Caki2 (cell line): ENCODE results near the gene EGFL6. TPM values are rescaled to one million over a fixed set of nuclear protein-coding genes. Genes with fewer than 3 reads are reported as not detected.
"Not testable (repeated sequence)": the region's sequence is repeated elsewhere in the genome, so short reads cannot be mapped to it uniquely, and the experiment has no call there.

ENCODE experiments used
- DNase-seq: peaks from one replicate; pipeline ENCODE4 v3.0.0-alpha.2; 2015; ENCODE audit warnings: low read depth
- in situ Hi-C: cut with HindIII; loops from 2 replicates; pipeline ENCODE4 v1.10.0; 2016; ENCODE audit warnings: low sequenced_read_pairs, low pct_unique_long_range_greater_than_20kb, mixed read lengths
- total RNA-seq: library from RNA; depleted of rRNA; stranded (reverse); fragments of >200 nt; shearing (Covaris generic); gene quantifications from 2 replicates; pipeline ENCODE4 v1.2.3, GENCODE V29; 2014; ENCODE audit warnings: low replicate concordance

EGFL6 gene
- total RNA-seq, 1 experiment from 2014 or later, result not detected

GRCh38 chrX:13587786-13588477 is 18.5 kb downstream of the EGFL6 start:
- DNase-seq, result no peak
- in situ Hi-C loops, result no loop called here

GRCh38 chrX:13590207-13590606 is 20.8 kb downstream of the EGFL6 start:
- in situ Hi-C loops, result no loop called here
- no peak for DNase-seq

- DNase-seq, result no peak
- in situ Hi-C loops, result no loop called here
Observed at GRCh38 chrX:13590914-13591313, 21.5 kb downstream of the EGFL6 start.

GRCh38 chrX:13597874-13598273 is 28.5 kb downstream of the EGFL6 start:
- no peak for DNase-seq
- in situ Hi-C loops, result no loop called here

GRCh38 chrX:13598877-13599276 is 29.5 kb downstream of the EGFL6 start:
- in situ Hi-C loops, result no loop called here
- no peak for DNase-seq

GRCh38 chrX:13599491-13599890 is 30.1 kb downstream of the EGFL6 start:
- no peak for DNase-seq
- in situ Hi-C loops, result no loop called here

GRCh38 chrX:13605611-13606010 is 36.2 kb downstream of the EGFL6 start:
- in situ Hi-C loops, result no loop called here
- no peak for DNase-seq

GRCh38 chrX:13607331-13607995 is 38.1 kb downstream of the EGFL6 start:
- in situ Hi-C loops, result no loop called here

GRCh38 chrX:13607996-13608365 is 38.6 kb downstream of the EGFL6 start:
- DNase-seq, result no peak
- in situ Hi-C loops, result no loop called here

More at GRCh38 chrX:13607331-13607995, 38.1 kb downstream of the EGFL6 start:
- DNase-seq, result no peak

- DNase-seq, result no peak
- in situ Hi-C loops, result no loop called here
Observed at GRCh38 chrX:13614154-13614553, 44.8 kb downstream of the EGFL6 start.

GRCh38 chrX:13620207-13620606 is 50.8 kb downstream of the EGFL6 start:
- no peak for DNase-seq
- in situ Hi-C loops, result no loop called here

GRCh38 chrX:13622401-13622964 is 53.1 kb downstream of the EGFL6 start:
- no peak for DNase-seq
- in situ Hi-C loops, result no loop called here

- in situ Hi-C loops, result no loop called here
- DNase-seq, result no peak
Observed at GRCh38 chrX:13627306-13627705, 57.9 kb downstream of the EGFL6 start.

- in situ Hi-C loops, DNase-seq: not testable (repeated sequence)
Observed at GRCh38 chrX:13637224-13637623, 67.8 kb downstream of the EGFL6 start.

GRCh38 chrX:13638021-13638420 is 68.6 kb downstream of the EGFL6 start:
- no peak for DNase-seq

GRCh38 chrX:13638826-13639225 is 69.4 kb downstream of the EGFL6 start:
- in situ Hi-C loops, result no loop called here
- peak; percentile 10 for DNase-seq

More at GRCh38 chrX:13638021-13638420, 68.6 kb downstream of the EGFL6 start:
- in situ Hi-C loops, result no loop called here

GRCh38 chrX:13641684-13642083 is 72.3 kb downstream of the EGFL6 start:
- DNase-seq, in situ Hi-C loops: not testable (repeated sequence)

- in situ Hi-C loops, result no loop called here
Observed at GRCh38 chrX:13645464-13646153, 76.2 kb downstream of the EGFL6 start.

GRCh38 chrX:13646154-13646549 is 76.8 kb downstream of the EGFL6 start:
- in situ Hi-C loops, result no loop called here
- DNase-seq, result peak; percentile 54

More at GRCh38 chrX:13645464-13646153, 76.2 kb downstream of the EGFL6 start:
- DNase-seq, result no peak
